ENCODE results near the gene GRID2.

DNA sequence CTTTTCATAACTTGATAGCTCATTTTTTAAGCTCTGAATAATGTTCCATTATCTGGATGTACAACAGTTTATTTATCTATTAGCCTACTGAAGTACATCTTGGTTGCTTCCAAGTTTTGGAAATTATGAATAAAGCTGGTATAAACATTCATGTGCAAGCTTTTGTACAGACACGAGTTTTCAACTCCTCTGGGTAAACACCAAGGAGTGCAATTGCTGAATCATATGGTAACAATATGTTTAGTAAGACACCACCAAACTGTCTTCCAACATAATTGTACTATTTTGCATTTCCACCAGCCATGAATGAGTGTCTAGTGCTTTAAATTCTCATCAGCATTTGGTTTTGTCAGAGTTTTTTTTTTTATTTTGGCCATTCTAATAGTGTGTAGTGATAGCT lies 1258.1 kb downstream of the GRID2 start:
- TF ChIP-seq POLR2A (IDR thresholded peaks at IDR 0.05): no peak
- TF ChIP-seq, protein P1, sequence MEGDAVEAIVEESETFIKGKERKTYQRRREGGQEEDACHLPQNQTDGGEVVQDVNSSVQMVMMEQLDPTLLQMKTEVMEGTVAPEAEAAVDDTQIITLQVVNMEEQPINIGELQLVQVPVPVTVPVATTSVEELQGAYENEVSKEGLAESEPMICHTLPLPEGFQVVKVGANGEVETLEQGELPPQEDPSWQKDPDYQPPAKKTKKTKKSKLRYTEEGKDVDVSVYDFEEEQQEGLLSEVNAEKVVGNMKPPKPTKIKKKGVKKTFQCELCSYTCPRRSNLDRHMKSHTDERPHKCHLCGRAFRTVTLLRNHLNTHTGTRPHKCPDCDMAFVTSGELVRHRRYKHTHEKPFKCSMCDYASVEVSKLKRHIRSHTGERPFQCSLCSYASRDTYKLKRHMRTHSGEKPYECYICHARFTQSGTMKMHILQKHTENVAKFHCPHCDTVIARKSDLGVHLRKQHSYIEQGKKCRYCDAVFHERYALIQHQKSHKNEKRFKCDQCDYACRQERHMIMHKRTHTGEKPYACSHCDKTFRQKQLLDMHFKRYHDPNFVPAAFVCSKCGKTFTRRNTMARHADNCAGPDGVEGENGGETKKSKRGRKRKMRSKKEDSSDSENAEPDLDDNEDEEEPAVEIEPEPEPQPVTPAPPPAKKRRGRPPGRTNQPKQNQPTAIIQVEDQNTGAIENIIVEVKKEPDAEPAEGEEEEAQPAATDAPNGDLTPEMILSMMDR (IDR thresholded peaks at IDR 0.05): no peak

All from stomach (tissue), 4 donors.